Osteocyte (in vitro differentiated cells): ENCODE results near the gene DEK. TPM values are rescaled to one million over a fixed set of nuclear protein-coding genes. Genes with fewer than 3 reads are reported as not detected.

ENCODE experiments used
- DNase-seq: peaks from one replicate; pipeline ENCODE4 v3.0.0; 2021; ENCODE audit warnings: mixed read lengths; ENCODE audit not compliant: unreplicated experiment; ENCODE audit errors: extremely low spot score
- H3K27ac Mint-ChIP-seq: one replicate; pipeline ENCODE4 v1.8.0; 2021; ENCODE audit warnings: mild to moderate bottlenecking, mixed read lengths; ENCODE audit not compliant: unreplicated experiment
- H3K27me3 Mint-ChIP-seq: one replicate; pipeline ENCODE4 v1.8.0; 2021; ENCODE audit warnings: mixed read lengths; ENCODE audit not compliant: unreplicated experiment
- H3K36me3 Mint-ChIP-seq: one replicate; pipeline ENCODE4 v1.8.0; 2021; ENCODE audit warnings: mixed read lengths; ENCODE audit not compliant: unreplicated experiment
- H3K4me1 Mint-ChIP-seq: one replicate; pipeline ENCODE4 v1.8.0; 2021; ENCODE audit warnings: mixed read lengths; ENCODE audit not compliant: unreplicated experiment
- H3K4me3 Mint-ChIP-seq: one replicate; pipeline ENCODE4 v1.8.0; 2021; ENCODE audit warnings: mild to moderate bottlenecking, moderate library complexity, mixed read lengths; ENCODE audit not compliant: unreplicated experiment
- H3K9me3 Mint-ChIP-seq: one replicate; pipeline ENCODE4 v1.8.0; 2021; ENCODE audit warnings: mixed read lengths; ENCODE audit not compliant: unreplicated experiment
- total RNA-seq: library from RNA; stranded (reverse); gene quantifications from 2 replicates; pipeline ENCODE4 v1.2.1, GENCODE V29; 2021
- TF ChIP-seq, protein P1 (sequence below): fragments of 200-600 bp; sonication (generic); IDR thresholded peaks from 2 replicates; pipeline ENCODE4 v1.5.0; 2021; ENCODE audit warnings: antibody characterized with exemption, mild to moderate bottlenecking, moderate library complexity

Gene DEK
- total RNA-seq, 1 donor from 2014 or later: 62.1 TPM

GRCh38 chr6:18249271-18249670 lies 15.1 kb downstream of the DEK start:
- Mint-ChIP-seq H3K9me3 (no peaks in the 10 kb centered on the region), H3K36me3 (peaks cover 50% of the 10 kb centered on the region), H3K4me3 (no peak overlapping the region), H3K27me3 (no peaks in the 10 kb centered on the region), H3K4me1 (no peaks in the 10 kb centered on the region), H3K27ac (no peak overlapping the region)
- TF ChIP-seq, protein P1, sequence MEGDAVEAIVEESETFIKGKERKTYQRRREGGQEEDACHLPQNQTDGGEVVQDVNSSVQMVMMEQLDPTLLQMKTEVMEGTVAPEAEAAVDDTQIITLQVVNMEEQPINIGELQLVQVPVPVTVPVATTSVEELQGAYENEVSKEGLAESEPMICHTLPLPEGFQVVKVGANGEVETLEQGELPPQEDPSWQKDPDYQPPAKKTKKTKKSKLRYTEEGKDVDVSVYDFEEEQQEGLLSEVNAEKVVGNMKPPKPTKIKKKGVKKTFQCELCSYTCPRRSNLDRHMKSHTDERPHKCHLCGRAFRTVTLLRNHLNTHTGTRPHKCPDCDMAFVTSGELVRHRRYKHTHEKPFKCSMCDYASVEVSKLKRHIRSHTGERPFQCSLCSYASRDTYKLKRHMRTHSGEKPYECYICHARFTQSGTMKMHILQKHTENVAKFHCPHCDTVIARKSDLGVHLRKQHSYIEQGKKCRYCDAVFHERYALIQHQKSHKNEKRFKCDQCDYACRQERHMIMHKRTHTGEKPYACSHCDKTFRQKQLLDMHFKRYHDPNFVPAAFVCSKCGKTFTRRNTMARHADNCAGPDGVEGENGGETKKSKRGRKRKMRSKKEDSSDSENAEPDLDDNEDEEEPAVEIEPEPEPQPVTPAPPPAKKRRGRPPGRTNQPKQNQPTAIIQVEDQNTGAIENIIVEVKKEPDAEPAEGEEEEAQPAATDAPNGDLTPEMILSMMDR: no peak
- no peak for DNase-seq

DNA sequence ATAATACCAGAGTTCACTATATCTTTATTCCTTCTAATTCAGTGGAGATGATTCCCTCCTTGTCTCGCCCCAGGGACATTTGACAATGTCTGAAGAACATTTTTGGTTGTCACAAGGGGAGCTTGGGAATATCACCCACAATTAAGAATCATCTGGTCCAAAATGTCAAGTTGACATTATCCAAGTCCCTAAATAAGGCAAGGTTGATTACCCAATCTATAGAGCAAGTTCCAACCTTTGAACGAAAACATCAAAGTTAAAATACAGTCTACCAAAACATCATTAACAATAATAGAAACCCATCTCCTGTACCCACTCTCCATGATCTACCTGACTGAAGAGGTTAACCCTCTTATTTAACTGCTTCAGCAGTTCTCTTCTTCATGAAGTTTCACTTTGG lies 15.6 kb downstream of the DEK start:
- Mint-ChIP-seq H3K36me3 (peaks cover 56% of the 10 kb centered on the region), H3K4me3 (no peak overlapping the region), H3K27ac (no peak overlapping the region), H3K4me1 (no peaks in the 10 kb centered on the region), H3K9me3 (no peaks in the 10 kb centered on the region), H3K27me3 (no peaks in the 10 kb centered on the region)
- TF ChIP-seq, protein P1: no peak
- DNase-seq: no peak

- Mint-ChIP-seq H3K27ac (peak overlapping the region; percentile 69), H3K36me3 (peaks cover 61% of the 10 kb centered on the region), H3K4me1 (no peaks in the 10 kb centered on the region), H3K4me3 (no peak overlapping the region), H3K27me3 (no peaks in the 10 kb centered on the region), H3K9me3 (no peaks in the 10 kb centered on the region)
- no peak for DNase-seq
- TF ChIP-seq, protein P1: no peak
Observed at GRCh38 chr6:18247002-18247401, 17.3 kb downstream of the DEK start.

- TF ChIP-seq, protein P1: no peak
- DNase-seq: no peak
- Mint-ChIP-seq H3K9me3 (no peaks in the 10 kb centered on the region), H3K4me3 (no peak overlapping the region), H3K27me3 (no peaks in the 10 kb centered on the region), H3K4me1 (no peaks in the 10 kb centered on the region), H3K27ac (no peak overlapping the region), H3K36me3 (peaks cover 54% of the 10 kb centered on the region)
Observed at GRCh38 chr6:18246205-18246604, 18.1 kb downstream of the DEK start.

- Mint-ChIP-seq H3K27me3 (no peaks in the 10 kb centered on the region), H3K36me3 (peaks cover 54% of the 10 kb centered on the region), H3K9me3 (no peaks in the 10 kb centered on the region), H3K4me1 (no peaks in the 10 kb centered on the region), H3K4me3 (no peak overlapping the region), H3K27ac (no peak overlapping the region)
- TF ChIP-seq, protein P1: no peak
- no peak for DNase-seq
Observed at GRCh38 chr6:18245642-18246041, 18.7 kb downstream of the DEK start.
